Measurements from ENCODE around the gene PP2D1. TPM values are rescaled to one million over a fixed set of nuclear protein-coding genes. Genes with fewer than 3 reads are reported as not detected.
A peak's percentile ranks its signal among the peaks of the same experiment; 100 is the strongest.

The PP2D1 gene, protein sequence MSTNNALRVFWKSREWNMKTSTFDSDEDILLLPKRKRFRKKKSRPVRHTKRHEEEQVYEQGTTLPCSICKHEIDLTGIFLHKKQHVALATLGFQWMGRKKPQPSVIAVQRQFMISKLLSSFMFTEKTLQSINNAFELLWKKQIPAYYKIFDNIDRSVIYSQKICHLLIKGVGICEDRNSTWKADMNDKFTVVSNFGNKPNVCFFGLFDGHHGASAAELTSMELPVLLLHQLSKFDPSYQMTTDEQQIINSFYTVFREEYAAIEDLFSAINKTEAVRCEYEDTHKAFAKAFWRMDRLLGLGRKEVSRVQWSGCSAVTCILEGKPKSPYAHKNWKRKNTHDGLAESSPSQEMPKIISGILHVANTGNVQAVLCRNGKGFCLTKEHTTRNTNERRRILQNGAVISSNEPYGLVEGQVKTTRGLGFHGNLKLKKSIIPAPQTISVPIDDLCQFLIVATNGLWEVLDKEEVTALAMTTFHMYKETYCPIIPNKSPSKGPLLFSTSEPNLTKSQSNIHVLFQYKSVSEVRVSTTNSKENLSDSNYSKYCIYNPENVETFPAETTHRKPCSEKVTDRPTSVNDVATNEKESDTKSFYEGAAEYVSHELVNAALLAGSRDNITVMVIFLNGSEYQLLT
- not detected for total RNA-seq

DNA sequence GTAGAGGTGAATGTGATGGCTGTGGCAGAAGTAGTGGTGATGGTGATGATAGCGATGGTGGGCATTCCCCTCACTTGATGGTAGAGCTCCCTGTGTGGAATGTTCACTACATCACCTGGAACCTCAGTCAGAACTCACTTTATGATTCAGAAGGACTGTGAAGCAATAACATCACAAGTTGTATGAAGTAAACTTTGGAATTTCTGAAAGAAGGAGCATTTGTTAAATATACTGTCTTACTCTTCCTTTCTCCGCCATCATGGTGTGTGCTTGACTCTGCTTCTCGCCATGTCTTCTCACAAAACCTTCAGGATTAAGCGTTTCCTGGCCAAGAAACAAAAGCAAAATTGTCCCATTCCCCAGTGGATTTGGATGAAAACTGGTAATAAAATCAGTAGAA lies at the start of gene PP2D1:
Gene PP2D1 (minus strand): TSS at position 101 of the 400 bp plus-strand sequence. CDS start 192 bp downstream, outside the sequence.
- no peaks in the 10 kb centered on the region for H3K27me3 Mint-ChIP-seq
- no peak within 1 kb of the TSS for H3K4me3 Mint-ChIP-seq
- no peaks in the 10 kb centered on the region for H3K9me3 Mint-ChIP-seq

GRCh38 chr3:20060974-20061685 lies 49.1 kb upstream of the PP2D1 start:
- H3K4me1 Mint-ChIP-seq = peaks cover 50% of the 10 kb centered on the region
- DNase-seq = peak; percentile 25
- H3K27ac Mint-ChIP-seq = no peak overlapping the region
- peaks cover 3% of the 10 kb centered on the region for H3K9me3 Mint-ChIP-seq
- peaks cover 19% of the 10 kb centered on the region for H3K36me3 Mint-ChIP-seq (ENCODE audit: low read depth)
- CTCF ChIA-PET = interaction anchor here (1.0 to 1.6 kb wide), 2 partner anchors 16 to 21 kb away, joined by 4 to 7 read pairs; partner anchors contain the start of gene KAT2B
- no peaks in the 10 kb centered on the region for H3K27me3 Mint-ChIP-seq
- POLR2A ChIA-PET = interaction anchor here (0.6 kb wide), 1 partner anchor 20 kb away, joined by 3 read pairs; no protein-coding TSS in a partner anchor
- no peak overlapping the region for H3K4me3 Mint-ChIP-seq

More for the DNA sequence above, at the start of gene PP2D1:
- CTCF ChIA-PET = no interaction called here
- no peaks in the 10 kb centered on the region for H3K36me3 Mint-ChIP-seq (ENCODE audit: low read depth)
- H3K4me1 Mint-ChIP-seq = no peaks in the 10 kb centered on the region
- H3K27ac Mint-ChIP-seq = no peak within 1 kb of the TSS
- POLR2A ChIA-PET = no interaction called here
- no peak for DNase-seq

DNA sequence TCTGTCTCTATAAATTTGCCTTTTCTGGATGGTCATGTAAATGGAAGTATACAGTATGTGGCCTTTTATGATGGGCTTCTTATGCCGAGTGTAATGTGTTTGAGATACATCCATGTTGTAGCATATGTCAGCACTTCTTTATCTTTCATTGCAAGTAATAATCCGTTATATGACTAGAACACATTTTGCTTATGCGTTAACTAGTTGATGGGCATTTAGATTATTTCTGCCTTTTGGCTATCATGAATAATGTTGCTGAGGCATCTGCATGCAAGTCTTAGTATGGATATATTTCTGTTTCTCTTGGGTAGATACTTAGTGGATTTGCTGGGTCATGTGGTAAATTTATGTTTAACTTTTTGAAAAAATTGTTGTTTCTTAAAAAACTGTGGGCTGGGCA lies 47.9 kb upstream of the PP2D1 start:
- H3K27me3 Mint-ChIP-seq = no peaks in the 10 kb centered on the region
- H3K4me3 Mint-ChIP-seq = no peak overlapping the region
- H3K27ac Mint-ChIP-seq = no peak overlapping the region
- ChIA-PET POLR2A (no interaction called here), CTCF (interaction anchor here (1.6 kb wide), 1 partner anchor 20 kb away, joined by 7 read pairs; the partner anchor contains the start of gene KAT2B)
- DNase-seq = no peak
- H3K4me1 Mint-ChIP-seq = peaks cover 42% of the 10 kb centered on the region
- peaks cover 19% of the 10 kb centered on the region for H3K36me3 Mint-ChIP-seq (ENCODE audit: low read depth)
- H3K9me3 Mint-ChIP-seq = peaks cover 3% of the 10 kb centered on the region

GRCh38 chr3:20057612-20058180 lies 45.6 kb upstream of the PP2D1 start:
- DNase-seq = no peak
- ChIA-PET CTCF (interaction anchor here (0.6 to 1.9 kb wide), 3 partner anchors 11 to 91 kb away, joined by 3 to 6 read pairs (median 3); partner anchors contain the start of gene KAT2B), POLR2A (no interaction called here)
- no peaks in the 10 kb centered on the region for H3K27me3 Mint-ChIP-seq
- peaks cover 20% of the 10 kb centered on the region for H3K36me3 Mint-ChIP-seq (ENCODE audit: low read depth)
- no peak overlapping the region for H3K27ac Mint-ChIP-seq
- peaks cover 3% of the 10 kb centered on the region for H3K9me3 Mint-ChIP-seq
- H3K4me1 Mint-ChIP-seq = peaks cover 33% of the 10 kb centered on the region
- no peak overlapping the region for H3K4me3 Mint-ChIP-seq

DNA sequence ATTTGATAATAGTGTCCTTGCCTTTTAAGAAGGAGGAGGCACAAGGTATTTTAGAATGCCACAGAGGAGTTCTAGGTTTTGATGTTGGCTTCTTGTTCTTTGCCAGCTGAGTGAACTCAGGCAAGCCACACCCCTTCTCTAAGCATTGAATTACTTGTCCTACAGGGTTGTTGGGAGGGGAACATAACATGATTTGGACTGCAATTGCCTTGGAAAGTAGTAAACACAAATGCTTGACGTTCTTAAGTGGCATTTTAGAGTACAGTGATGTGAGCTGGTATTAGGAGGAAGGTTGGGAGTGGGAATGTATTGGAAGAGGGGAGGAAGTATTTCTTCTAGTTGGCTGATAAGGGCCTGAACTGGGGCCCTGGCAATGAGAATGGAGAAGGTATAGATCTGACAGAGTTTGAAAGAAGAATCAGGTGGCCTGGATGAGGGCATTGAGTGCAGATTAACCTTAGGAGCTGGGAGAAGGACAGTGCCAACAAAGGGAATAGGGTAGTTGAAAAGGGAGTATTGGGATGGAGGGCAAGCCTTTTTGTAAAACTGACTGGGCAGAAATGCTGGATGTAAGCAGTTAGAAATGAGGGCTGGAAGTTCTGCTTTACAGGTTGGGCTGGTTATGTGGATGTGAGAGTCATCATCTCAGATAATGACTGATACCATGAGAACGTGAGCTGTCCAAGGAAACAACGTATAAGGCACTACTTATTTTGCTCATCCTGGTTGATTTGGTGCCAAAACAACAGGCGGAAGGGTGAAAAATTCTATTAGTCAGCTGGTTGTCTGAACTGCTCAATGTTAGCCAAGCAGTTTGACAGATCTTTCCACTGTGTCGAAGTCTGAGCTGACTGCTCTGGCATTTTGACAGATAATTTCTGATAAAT lies 44.9 kb upstream of the PP2D1 start:
- DNase-seq = no peak
- H3K27me3 Mint-ChIP-seq = no peaks in the 10 kb centered on the region
- POLR2A ChIA-PET = no interaction called here
- H3K36me3 Mint-ChIP-seq (ENCODE audit: low read depth) = peaks cover 20% of the 10 kb centered on the region
- no peak overlapping the region for H3K27ac Mint-ChIP-seq
- no peak overlapping the region for H3K4me3 Mint-ChIP-seq
- H3K4me1 Mint-ChIP-seq = peaks cover 34% of the 10 kb centered on the region
- CTCF ChIA-PET = interaction anchor here (0.6 to 1.9 kb wide), 4 partner anchors 12 to 126 kb away, joined by 3 to 6 read pairs (median 3); partner anchors contain the start of gene KAT2B
- H3K9me3 Mint-ChIP-seq = peaks cover 3% of the 10 kb centered on the region

GRCh38 chr3:20055842-20056241 lies 43.8 kb upstream of the PP2D1 start:
- DNase-seq = no peak
- Mint-ChIP-seq H3K36me3 (ENCODE audit: low read depth) (peaks cover 21% of the 10 kb centered on the region), H3K27ac (no peak overlapping the region), H3K27me3 (no peaks in the 10 kb centered on the region), H3K4me3 (no peak overlapping the region), H3K9me3 (peaks cover 3% of the 10 kb centered on the region), H3K4me1 (peaks cover 36% of the 10 kb centered on the region)
- POLR2A ChIA-PET = no interaction called here
- CTCF ChIA-PET = no interaction called here

DNA sequence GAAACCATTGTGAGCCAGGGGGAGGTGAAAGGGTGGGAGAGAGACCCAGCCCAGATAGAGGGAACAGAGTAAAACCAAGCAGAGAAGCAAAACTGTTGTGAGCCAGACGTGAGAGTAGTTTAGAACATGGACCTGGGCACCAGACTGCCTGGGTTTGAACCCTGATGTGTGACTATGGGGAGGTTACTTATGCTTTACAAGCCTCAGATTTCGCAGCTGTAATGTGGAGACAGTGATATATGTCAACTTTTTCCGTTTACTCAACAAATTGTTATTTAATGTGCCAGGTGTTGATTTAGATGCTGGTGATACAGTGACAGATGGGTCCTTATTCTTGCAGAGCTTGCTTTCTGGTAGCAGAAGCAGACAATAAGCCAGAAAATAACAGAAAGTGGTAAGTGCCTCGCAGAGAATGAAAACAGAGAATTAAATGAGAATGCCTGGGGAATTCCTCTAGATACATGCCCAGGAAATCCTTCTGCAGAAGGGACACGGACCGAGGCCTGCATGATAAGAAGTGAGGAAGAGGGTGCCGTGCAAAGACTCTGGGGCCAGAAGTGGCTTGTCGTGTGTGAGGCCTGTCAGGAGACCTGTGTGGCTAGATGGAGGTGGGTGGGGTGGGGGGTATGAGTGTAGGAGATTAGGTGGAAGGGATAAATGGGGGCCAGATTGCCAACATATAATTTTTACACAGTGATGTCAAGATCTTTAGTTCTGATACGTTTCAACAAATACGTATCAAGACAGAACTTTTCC lies 43.1 kb upstream of the PP2D1 start:
- H3K36me3 Mint-ChIP-seq (ENCODE audit: low read depth) = peaks cover 21% of the 10 kb centered on the region
- H3K27me3 Mint-ChIP-seq = no peaks in the 10 kb centered on the region
- H3K27ac Mint-ChIP-seq = no peak overlapping the region
- CTCF ChIA-PET = interaction anchor here (0.9 to 1.6 kb wide), 2 partner anchors 14 to 70 kb away, joined by 3 read pairs; no protein-coding TSS in a partner anchor
- peaks cover 3% of the 10 kb centered on the region for H3K9me3 Mint-ChIP-seq
- H3K4me1 Mint-ChIP-seq = peaks cover 36% of the 10 kb centered on the region
- POLR2A ChIA-PET = no interaction called here
- no peak overlapping the region for H3K4me3 Mint-ChIP-seq
- DNase-seq = no peak

GRCh38 chr3:20054549-20054987 lies 42.5 kb upstream of the PP2D1 start:
- no peak overlapping the region for H3K4me3 Mint-ChIP-seq
- peaks cover 34% of the 10 kb centered on the region for H3K4me1 Mint-ChIP-seq
- POLR2A ChIA-PET = no interaction called here
- DNase-seq = peak; percentile 68
- CTCF ChIA-PET = interaction anchor here (0.9 to 1.6 kb wide), 2 partner anchors 13 to 71 kb away, joined by 3 read pairs; no protein-coding TSS in a partner anchor
- peaks cover 14% of the 10 kb centered on the region for H3K36me3 Mint-ChIP-seq (ENCODE audit: low read depth)
- H3K27me3 Mint-ChIP-seq = no peaks in the 10 kb centered on the region
- no peak overlapping the region for H3K27ac Mint-ChIP-seq
- no peaks in the 10 kb centered on the region for H3K9me3 Mint-ChIP-seq

- no peaks in the 10 kb centered on the region for H3K9me3 Mint-ChIP-seq
- no peaks in the 10 kb centered on the region for H3K27me3 Mint-ChIP-seq
- peak overlapping the region; percentile 14 for H3K27ac Mint-ChIP-seq
- ChIA-PET CTCF (interaction anchor here (1.0 to 1.7 kb wide), 4 partner anchors 9 to 115 kb away, joined by 3 to 6 read pairs (median 4); partner anchors contain the start of gene KAT2B), POLR2A (interaction anchor here (0.5 kb wide), 1 partner anchor 77 kb away, joined by 5 read pairs; no protein-coding TSS in a partner anchor)
- no peak overlapping the region for H3K4me3 Mint-ChIP-seq
- no peak for DNase-seq
- H3K36me3 Mint-ChIP-seq (ENCODE audit: low read depth) = peaks cover 11% of the 10 kb centered on the region
- peaks cover 43% of the 10 kb centered on the region for H3K4me1 Mint-ChIP-seq
Measured at GRCh38 chr3:20052851-20053250, 40.8 kb upstream of the PP2D1 start.

GRCh38 chr3:20051123-20051806 lies 39.2 kb upstream of the PP2D1 start:
- CTCF ChIA-PET = interaction anchor here (0.6 to 1.7 kb wide), 3 partner anchors 11 to 23 kb away, joined by 3 to 6 read pairs (median 4); partner anchors contain the start of gene KAT2B
- Mint-ChIP-seq H3K36me3 (ENCODE audit: low read depth) (peaks cover 14% of the 10 kb centered on the region), H3K4me1 (peaks cover 56% of the 10 kb centered on the region), H3K27me3 (no peaks in the 10 kb centered on the region), H3K27ac (no peak overlapping the region), H3K4me3 (no peak overlapping the region), H3K9me3 (no peaks in the 10 kb centered on the region)
- no peak for DNase-seq
- POLR2A ChIA-PET = no interaction called here
